Smooth muscle cell of the umbilical artery (primary cell): ENCODE results near the gene LMO1. TPM values are rescaled to one million over a fixed set of nuclear protein-coding genes. Genes with fewer than 3 reads are reported as not detected.

ENCODE experiments used
- total RNA-seq: library from RNA; depleted of rRNA; stranded (reverse); fragments of >200 nt; gene quantifications from 2 replicates; pipeline ENCODE4 v1.2.3, GENCODE V29; 2014

LMO1 gene
- not detected in 2 replicates for total RNA-seq

GRCh38 chr11:8263769-8264410, at the start of gene LMO1:
LMO1 (minus strand) TSS chr11:8263878; CDS start chr11:8263362, 516 bp downstream.

Other genes starting within 250 kb of the LMO1 start
- gene TUB, start 182.7 kb downstream of the LMO1 start, total RNA-seq = 3.1 and 5.3 TPM in 2 replicates
- not detected in 2 replicates for gene RIC3, start 94.9 kb downstream of the LMO1 start, total RNA-seq